GM18519 (cell line): ENCODE measurements around the gene TESMIN.

Experiments used
- ATAC-seq: cut with Tn5 transposase; IDR thresholded peaks from one replicate; pipeline ENCODE4 v1.9.1; 2021; ENCODE audit warnings: mild to moderate bottlenecking, moderate library complexity; ENCODE audit not compliant: unreplicated experiment, low FRiP score

TESMIN gene

GRCh38 chr11:68763181-68763721 lies 11.9 kb upstream of the TESMIN start:
- no peak for ATAC-seq

GRCh38 chr11:68762481-68762880 lies 11.2 kb upstream of the TESMIN start:
- ATAC-seq: no peak

- ATAC-seq: no peak
Observed at GRCh38 chr11:68761801-68762200, 10.5 kb upstream of the TESMIN start.

GRCh38 chr11:68759991-68760390 lies 8.7 kb upstream of the TESMIN start:
- ATAC-seq: no peak

GRCh38 chr11:68757711-68758110 lies 6.4 kb upstream of the TESMIN start:
- ATAC-seq: no peak

GRCh38 chr11:68756171-68756766 lies 4.9 kb upstream of the TESMIN start:
- ATAC-seq: no peak

- ATAC-seq: no peak
Observed at GRCh38 chr11:68753300-68753699, 2.0 kb upstream of the TESMIN start.

- no peak for ATAC-seq
Observed at GRCh38 chr11:68751004-68751325, 355 bp downstream of the TESMIN start.

GRCh38 chr11:68750195-68751003 lies 921 bp downstream of the TESMIN start:
- ATAC-seq: no peak

GRCh38 chr11:68749229-68750123 lies 1.8 kb downstream of the TESMIN start:
- ATAC-seq: no peak

- no peak for ATAC-seq
Observed at GRCh38 chr11:68748061-68748460, 3.3 kb downstream of the TESMIN start.

GRCh38 chr11:68743539-68743938 lies 7.8 kb downstream of the TESMIN start:
- no peak for ATAC-seq

- no peak for ATAC-seq
Observed at GRCh38 chr11:68741463-68741862, 9.9 kb downstream of the TESMIN start.

GRCh38 chr11:68735646-68736045 lies 15.7 kb downstream of the TESMIN start:
- no peak for ATAC-seq

- ATAC-seq: no peak
Observed at GRCh38 chr11:68735125-68735524, 16.2 kb downstream of the TESMIN start.

- ATAC-seq: no peak
Observed at GRCh38 chr11:68734111-68734510, 17.2 kb downstream of the TESMIN start.

GRCh38 chr11:68727783-68728182 lies 23.5 kb downstream of the TESMIN start:
- no peak for ATAC-seq

GRCh38 chr11:68724293-68724692 lies 27.0 kb downstream of the TESMIN start:
- no peak for ATAC-seq

GRCh38 chr11:68722143-68722542 lies 29.2 kb downstream of the TESMIN start:
- ATAC-seq: no peak

GRCh38 chr11:68721075-68721474 lies 30.2 kb downstream of the TESMIN start:
- no peak for ATAC-seq
